Fibroblast of lung (primary cell): ENCODE measurements around the gene TTC33. TPM values are rescaled to one million over a fixed set of nuclear protein-coding genes. Genes with fewer than 3 reads are reported as not detected.

ENCODE experiments used
- DNase-seq, 2 donors: peaks; one replicate each; pipeline versions ENCODE4 v3.0.0 to v3.0.0-alpha.2; 2010; ENCODE audit warnings: low read depth in 2 of 2
- H2AFZ ChIP-seq: 2 replicates; pipeline ENCODE4 v1.5.1; 2012; ENCODE audit warnings: low read length, control low read depth, inconsistent platforms
- H3K27ac ChIP-seq: 2 replicates; pipeline ENCODE4 v1.5.1; 2011; ENCODE audit warnings: low read length, control low read depth; ENCODE audit not compliant: insufficient read depth
- H3K27me3 ChIP-seq: 2 replicates; pipeline ENCODE4 v1.5.1; 2011; ENCODE audit warnings: mild to moderate bottlenecking, low read length; ENCODE audit not compliant: control insufficient read depth, insufficient read depth
- H3K36me3 ChIP-seq: 2 replicates; pipeline ENCODE4 v1.5.1; 2011; ENCODE audit warnings: low read length; ENCODE audit not compliant: control insufficient read depth, insufficient read depth
- H3K4me1 ChIP-seq: 2 replicates; pipeline ENCODE4 v1.5.1; 2011; ENCODE audit warnings: low read length; ENCODE audit not compliant: control insufficient read depth, insufficient read depth; ENCODE audit errors: extremely low read depth
- H3K4me2 ChIP-seq: 2 replicates; pipeline ENCODE4 v1.5.1; 2011; ENCODE audit warnings: low read length, control low read depth; ENCODE audit not compliant: insufficient read depth; ENCODE audit errors: extremely low read depth
- H3K4me3 ChIP-seq, 4 experiments: fragments of 200-600 bp in 1 of 4; sonication (generic) in 1 of 4; replicated peaks in 1 of 4; 2 replicates each; pipeline ENCODE4 v1.5.1; 2011 to 2016; ENCODE audit warnings: low read length in 4 of 4, low read depth in 3 of 4, mild to moderate bottlenecking in 3 of 4, control low read depth in 2 of 4, inconsistent platforms in 1 of 4, mixed read lengths in 1 of 4; ENCODE audit not compliant: insufficient read depth in 1 of 4; ENCODE audit errors: control extremely low read depth in 1 of 4
- H3K79me2 ChIP-seq: 2 replicates; pipeline ENCODE4 v1.5.1; 2012; ENCODE audit warnings: mild to moderate bottlenecking, low read length, inconsistent platforms; ENCODE audit not compliant: control insufficient read depth, insufficient read depth
- H3K9ac ChIP-seq: 2 replicates; pipeline ENCODE4 v1.5.1; 2011; ENCODE audit warnings: mild to moderate bottlenecking, low read length, control low read depth; ENCODE audit not compliant: insufficient read depth
- H3K9me3 ChIP-seq: 2 replicates; pipeline ENCODE4 v1.5.1; 2012; ENCODE audit warnings: low read depth, low read length; ENCODE audit not compliant: control insufficient read depth, insufficient read depth
- H4K20me1 ChIP-seq: 2 replicates; pipeline ENCODE4 v1.5.1; 2011; ENCODE audit warnings: low read length; ENCODE audit not compliant: control insufficient read depth, insufficient read depth; ENCODE audit errors: extremely low read depth
- EZH2 ChIP-seq: IDR thresholded peaks from 2 replicates; pipeline ENCODE4 v1.5.1; 2012; ENCODE audit warnings: low read length, control low read depth, mild to moderate bottlenecking; ENCODE audit errors: missing control alignments
- polyA plus RNA-seq, 2 donors: library from polyadenylated mRNA; depleted of rRNA in 1 of 2; stranded (reverse) in 1 of 2; unstranded in 1 of 2; fragments of >200 nt; gene quantifications; 2 replicates each; pipeline ENCODE4 v1.2.1, GENCODE V29; 2011 to 2012; ENCODE audit warnings: missing spikeins in 1 of 2
- total RNA-seq: library from RNA; depleted of rRNA; stranded (reverse); fragments of >200 nt; gene quantifications from 2 replicates; pipeline ENCODE4 v1.2.1, GENCODE V29; 2014
- TF ChIP-seq, protein P1 (sequence below), 2 donors: IDR thresholded peaks in 1 of 2; conservative IDR thresholded peaks in 1 of 2; 1 replicate in 1 of 2; 2 replicates in 1 of 2; pipeline ENCODE4 v1.5.1; 2011 to 2012; ENCODE audit warnings: low read length in 2 of 2, control low read depth in 1 of 2, inconsistent platforms in 1 of 2, low read depth in 1 of 2, mild to moderate bottlenecking in 1 of 2

The TTC33 gene
- total and polyA plus RNA-seq, 2 donors (not counting 1 experiment from before 2014, with no cell fraction given), result 8.7 to 16.3 TPM

DNA sequence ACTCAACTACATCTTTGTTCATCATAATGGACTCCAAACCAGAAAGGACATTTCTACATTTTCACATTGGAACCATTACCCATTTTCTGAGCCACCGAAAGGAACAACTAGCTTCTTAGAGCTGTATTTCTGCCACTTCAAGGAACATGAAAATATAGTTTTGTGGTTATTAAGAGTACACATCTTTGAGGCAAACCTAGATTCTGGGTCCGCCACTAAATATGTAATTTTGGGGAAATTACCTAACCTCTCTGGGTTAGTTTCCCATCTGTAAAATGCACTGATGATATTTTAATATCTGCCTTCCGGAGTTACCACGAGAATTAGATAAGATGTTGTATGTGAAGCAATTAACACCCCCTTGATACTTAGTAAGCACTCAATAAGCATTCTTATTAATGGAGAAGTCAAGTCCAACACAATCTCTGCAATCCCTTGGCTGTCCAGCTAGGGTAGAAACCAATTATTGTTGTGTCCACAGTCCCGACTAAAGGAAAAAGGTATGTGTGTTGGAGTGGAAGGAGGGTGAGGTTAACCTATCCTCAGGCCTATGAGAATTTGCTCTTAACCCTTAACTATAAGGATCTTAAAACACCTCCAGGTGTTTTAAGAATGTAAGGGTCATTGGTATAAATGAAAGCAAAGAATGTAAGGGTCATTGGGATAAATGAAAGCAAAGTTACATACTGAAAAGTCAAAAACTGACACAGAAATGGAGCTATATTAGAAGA is 170.1 kb downstream of the TTC33 start:
- H3K27me3 ChIP-seq, result no peaks in the 10 kb centered on the region
- no peak for DNase-seq
- H3K9ac ChIP-seq, result no peak overlapping the region
- no peaks in the 10 kb centered on the region for H4K20me1 ChIP-seq
- H3K4me3 ChIP-seq, result no peak overlapping the region
- H3K27ac ChIP-seq, result no peak overlapping the region
- TF ChIP-seq, protein P1, sequence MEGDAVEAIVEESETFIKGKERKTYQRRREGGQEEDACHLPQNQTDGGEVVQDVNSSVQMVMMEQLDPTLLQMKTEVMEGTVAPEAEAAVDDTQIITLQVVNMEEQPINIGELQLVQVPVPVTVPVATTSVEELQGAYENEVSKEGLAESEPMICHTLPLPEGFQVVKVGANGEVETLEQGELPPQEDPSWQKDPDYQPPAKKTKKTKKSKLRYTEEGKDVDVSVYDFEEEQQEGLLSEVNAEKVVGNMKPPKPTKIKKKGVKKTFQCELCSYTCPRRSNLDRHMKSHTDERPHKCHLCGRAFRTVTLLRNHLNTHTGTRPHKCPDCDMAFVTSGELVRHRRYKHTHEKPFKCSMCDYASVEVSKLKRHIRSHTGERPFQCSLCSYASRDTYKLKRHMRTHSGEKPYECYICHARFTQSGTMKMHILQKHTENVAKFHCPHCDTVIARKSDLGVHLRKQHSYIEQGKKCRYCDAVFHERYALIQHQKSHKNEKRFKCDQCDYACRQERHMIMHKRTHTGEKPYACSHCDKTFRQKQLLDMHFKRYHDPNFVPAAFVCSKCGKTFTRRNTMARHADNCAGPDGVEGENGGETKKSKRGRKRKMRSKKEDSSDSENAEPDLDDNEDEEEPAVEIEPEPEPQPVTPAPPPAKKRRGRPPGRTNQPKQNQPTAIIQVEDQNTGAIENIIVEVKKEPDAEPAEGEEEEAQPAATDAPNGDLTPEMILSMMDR (conservative IDR thresholded peaks at IDR 0.05 in 1 of 2, IDR thresholded peaks at IDR 0.05 in 1 of 2; ENCODE audit: low read depth in 1 of 2, low read length in 2 of 2), result no peak
- TF ChIP-seq EZH2, result no peak
- no peaks in the 10 kb centered on the region for H3K36me3 ChIP-seq
- H3K9me3 ChIP-seq, result no peaks in the 10 kb centered on the region
- H3K4me2 ChIP-seq, result no peak overlapping the region
- no peak overlapping the region for H2AFZ ChIP-seq
- H3K79me2 ChIP-seq, result no peaks in the 10 kb centered on the region
- no peaks in the 10 kb centered on the region for H3K4me1 ChIP-seq

DNA sequence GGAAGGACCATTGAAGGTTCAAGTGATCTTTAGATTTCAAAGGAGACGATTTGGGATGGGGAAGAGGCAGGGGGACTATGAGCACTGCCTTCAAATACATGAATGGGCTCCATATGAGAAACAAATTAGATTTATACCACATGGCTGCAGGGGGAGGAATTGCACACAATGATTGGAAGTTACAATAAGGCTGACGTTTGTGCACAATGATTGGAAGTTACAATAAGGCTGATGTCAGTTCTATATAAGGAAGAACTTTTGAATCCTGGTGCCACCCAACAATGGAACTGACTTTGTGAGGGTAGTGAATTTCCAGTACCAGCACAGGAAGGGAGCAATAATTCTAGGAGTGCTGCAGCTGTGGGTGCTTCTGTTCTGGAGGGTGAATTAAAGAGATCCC is 171.7 kb downstream of the TTC33 start:
- H3K4me2 ChIP-seq, result no peak overlapping the region
- no peaks in the 10 kb centered on the region for H3K36me3 ChIP-seq
- H3K4me1 ChIP-seq, result no peaks in the 10 kb centered on the region

More for the DNA sequence above, 171.7 kb downstream of the TTC33 start:
- Histone ChIP-seq H3K79me2 (no peaks in the 10 kb centered on the region), H3K27ac (no peak overlapping the region), H3K9me3 (no peaks in the 10 kb centered on the region), H4K20me1 (no peaks in the 10 kb centered on the region), H3K4me3 (no peak overlapping the region), H2AFZ (no peak overlapping the region), H3K9ac (no peak overlapping the region), H3K27me3 (no peaks in the 10 kb centered on the region)
- TF ChIP-seq, protein P1 (conservative IDR thresholded peaks at IDR 0.05 in 1 of 2, IDR thresholded peaks at IDR 0.05 in 1 of 2; ENCODE audit: low read depth in 1 of 2, low read length in 2 of 2), result no peak
- TF ChIP-seq EZH2, result no peak
- DNase-seq, result no peak
